ENCODE measurements around the gene RALGAPA2.

- TF ChIP-seq CTCF (IDR thresholded peaks at IDR 0.05; ENCODE audit: low read depth, low read length) (no peak), EZH2phosphoT487 (IDR thresholded peaks at IDR 0.05; ENCODE audit: low read depth) (no peak)
Observed at GRCh38 chr20:20628314-20628713, 84.1 kb downstream of the RALGAPA2 start.

Data from OCI-LY3 (cell line).